Skeletal muscle tissue (tissue), 4 donors: Measurements from ENCODE around the gene FSIP1. TPM values are rescaled to one million over a fixed set of nuclear protein-coding genes. Genes with fewer than 3 reads are reported as not detected.

Source experiments
- H3K27ac ChIP-seq: one replicate; pipeline ENCODE4 v1.7.0; 2013; ENCODE audit warnings: mild to moderate bottlenecking, low read depth, low read length, inconsistent platforms
- H3K27me3 ChIP-seq, 3 donors: one replicate each; pipeline ENCODE4 v1.7.0; 2013; ENCODE audit warnings: low read length in 3 of 3; ENCODE audit not compliant: control insufficient read depth in 3 of 3, insufficient read depth in 3 of 3
- H3K36me3 ChIP-seq, 3 donors: one replicate each; pipeline ENCODE4 v1.7.0; 2013; ENCODE audit warnings: low read length in 3 of 3; ENCODE audit not compliant: control insufficient read depth in 3 of 3, insufficient read depth in 3 of 3
- H3K4me1 ChIP-seq, 3 donors: one replicate each; pipeline ENCODE4 v1.7.0; 2013; ENCODE audit warnings: low read length in 3 of 3, mild to moderate bottlenecking in 3 of 3; ENCODE audit not compliant: control insufficient read depth in 3 of 3, insufficient read depth in 3 of 3
- H3K4me3 ChIP-seq, 3 donors: one replicate each; pipeline ENCODE4 v1.7.0; 2013; ENCODE audit warnings: low read length in 3 of 3
- H3K9ac ChIP-seq, 3 donors: one replicate each; pipeline ENCODE4 v1.7.0; 2013; ENCODE audit warnings: low read length in 3 of 3, mild to moderate bottlenecking in 3 of 3, moderate library complexity in 2 of 3, low read depth in 1 of 3
- H3K9me3 ChIP-seq, 3 donors: one replicate each; pipeline ENCODE4 v1.7.0; 2013; ENCODE audit warnings: low read length in 3 of 3; ENCODE audit not compliant: control insufficient read depth in 3 of 3
- total RNA-seq: library from RNA; depleted of rRNA; stranded (reverse); fragments of >200 nt; gene quantifications from one replicate; pipeline ENCODE4 v1.2.3, GENCODE V29; 2014
- donor health status: Osteomylitis.

Gene FSIP1
- total RNA-seq, 1 donor from 2014 or later: 3.7 TPM

- no peak overlapping the region for H3K9ac ChIP-seq
- no peaks in the 10 kb centered on the region for H3K4me1 ChIP-seq
- H3K36me3 ChIP-seq: peaks cover 5 to 21% (median 20%) of the 10 kb centered on the region in 3 donors
- H3K9me3 ChIP-seq: no peaks in the 10 kb centered on the region
- H3K27ac ChIP-seq: no peak overlapping the region
- H3K4me3 ChIP-seq: no peak overlapping the region
- no peaks in the 10 kb centered on the region for H3K27me3 ChIP-seq
Observed at GRCh38 chr15:39595338-39596221, 187.1 kb downstream of the FSIP1 start.

- Histone ChIP-seq H3K4me1 (no peaks in the 10 kb centered on the region), H3K4me3 (no peak overlapping the region), H3K9ac (no peak overlapping the region), H3K9me3 (no peaks in the 10 kb centered on the region), H3K27ac (no peak overlapping the region), H3K36me3 (peaks cover 7 to 25% (median 23%) of the 10 kb centered on the region in 3 donors), H3K27me3 (no peaks in the 10 kb centered on the region)
Observed at GRCh38 chr15:39594446-39595337, 187.9 kb downstream of the FSIP1 start.

GRCh38 chr15:39593656-39594445, 188.8 kb downstream of the FSIP1 start:
- H3K36me3 ChIP-seq: peaks cover 8 to 26% (median 24%) of the 10 kb centered on the region in 3 donors
- no peak overlapping the region for H3K4me3 ChIP-seq
- no peak overlapping the region for H3K9ac ChIP-seq
- no peaks in the 10 kb centered on the region for H3K27me3 ChIP-seq
- H3K9me3 ChIP-seq: no peaks in the 10 kb centered on the region
- H3K4me1 ChIP-seq: peaks cover 0 to 3% (median 2%) of the 10 kb centered on the region in 3 donors
- no peak overlapping the region for H3K27ac ChIP-seq

GRCh38 chr15:39593071-39593655, 189.5 kb downstream of the FSIP1 start:
- no peaks in the 10 kb centered on the region for H3K9me3 ChIP-seq
- H3K4me3 ChIP-seq: no peak overlapping the region
- peaks cover 8 to 32% (median 31%) of the 10 kb centered on the region in 3 donors for H3K36me3 ChIP-seq
- H3K27ac ChIP-seq: no peak overlapping the region
- H3K27me3 ChIP-seq: no peaks in the 10 kb centered on the region
- no peak overlapping the region for H3K9ac ChIP-seq
- H3K4me1 ChIP-seq: peaks cover 0 to 8% (median 3%) of the 10 kb centered on the region in 3 donors

- peaks cover 8 to 37% (median 35%) of the 10 kb centered on the region in 3 donors for H3K36me3 ChIP-seq
- no peak overlapping the region for H3K9ac ChIP-seq
- no peaks in the 10 kb centered on the region for H3K9me3 ChIP-seq
- no peak overlapping the region for H3K4me3 ChIP-seq
- peaks cover 0 to 8% (median 3%) of the 10 kb centered on the region in 3 donors for H3K4me1 ChIP-seq
- no peak overlapping the region for H3K27ac ChIP-seq
- H3K27me3 ChIP-seq: no peaks in the 10 kb centered on the region
Observed at GRCh38 chr15:39592500-39592899, 190.1 kb downstream of the FSIP1 start.

- Histone ChIP-seq H3K9me3 (no peaks in the 10 kb centered on the region), H3K4me3 (no peak overlapping the region), H3K4me1 (peaks cover 0 to 8% (median 3%) of the 10 kb centered on the region in 3 donors), H3K27me3 (no peaks in the 10 kb centered on the region), H3K36me3 (peaks cover 10 to 40% (median 38%) of the 10 kb centered on the region in 3 donors), H3K27ac (no peak overlapping the region), H3K9ac (no peak overlapping the region)
Observed at GRCh38 chr15:39591896-39592315, 190.7 kb downstream of the FSIP1 start.

- no peak overlapping the region for H3K9ac ChIP-seq
- H3K36me3 ChIP-seq: peaks cover 10 to 40% (median 39%) of the 10 kb centered on the region in 3 donors
- H3K4me1 ChIP-seq: peaks cover 0 to 8% (median 3%) of the 10 kb centered on the region in 3 donors
Observed at GRCh38 chr15:39591141-39591895, 191.3 kb downstream of the FSIP1 start.

GRCh38 chr15:39589815-39590644, 192.6 kb downstream of the FSIP1 start:
- Histone ChIP-seq H3K9me3 (no peaks in the 10 kb centered on the region), H3K27me3 (no peaks in the 10 kb centered on the region), H3K4me1 (peaks cover 0 to 12% (median 3%) of the 10 kb centered on the region in 3 donors), H3K36me3 (peaks cover 7 to 42% (median 40%) of the 10 kb centered on the region in 3 donors), H3K9ac (no peak overlapping the region), H3K27ac (no peak overlapping the region), H3K4me3 (no peak overlapping the region)

More at GRCh38 chr15:39591141-39591895, 191.3 kb downstream of the FSIP1 start:
- Histone ChIP-seq H3K9me3 (no peaks in the 10 kb centered on the region), H3K27ac (no peak overlapping the region), H3K4me3 (no peak overlapping the region), H3K27me3 (no peaks in the 10 kb centered on the region)
